Stimulated activated naive CD4-positive, alpha-beta T cell treated with Interleukin-2 at 50 U/mL for 16 hours (primary cell): Measurements from ENCODE around the gene TOMM7.
"Not testable (repeated sequence)": the region's sequence is repeated elsewhere in the genome, so short reads cannot be mapped to it uniquely, and the experiment has no call there.

Experiments used
- DNase-seq: peaks from one replicate; lab custom pipeline; 2025; lab: John Stamatoyannopoulos, UW

Gene TOMM7

GRCh38 chr7:22784346-22784745, 38.3 kb downstream of the TOMM7 start:
- DNase-seq: no peak

- DNase-seq: no peak
These were observed 39.2 kb downstream of the TOMM7 start for GRCh38 chr7:22783421-22783820.

- peak; percentile 63 for DNase-seq
These were observed 39.9 kb downstream of the TOMM7 start for GRCh38 chr7:22782616-22783232.

GRCh38 chr7:22781230-22781711, 41.4 kb downstream of the TOMM7 start:
- no peak for DNase-seq

- not testable (repeated sequence) for DNase-seq
These were observed 42.8 kb downstream of the TOMM7 start for GRCh38 chr7:22779730-22780323.

- no peak for DNase-seq
These were observed 45.7 kb downstream of the TOMM7 start for GRCh38 chr7:22776964-22777363.

GRCh38 chr7:22772885-22773284, 49.8 kb downstream of the TOMM7 start:
- no peak for DNase-seq

- no peak for DNase-seq
These were observed 50.8 kb downstream of the TOMM7 start for GRCh38 chr7:22771872-22772228.

- no peak for DNase-seq
These were observed 51.3 kb downstream of the TOMM7 start for GRCh38 chr7:22771194-22771871.

- no peak for DNase-seq
These were observed 57.0 kb downstream of the TOMM7 start for GRCh38 chr7:22765609-22766008.
